Neuronal stem cell (in vitro differentiated cells): ENCODE data around the gene CREB3L2.

Source experiments
- DNase-seq: peaks from one replicate; pipeline ENCODE4 v3.0.0-alpha.2; 2013; ENCODE audit warnings: low spot score
- H2AFZ ChIP-seq: one replicate; pipeline ENCODE4 v1.6.1; 2013; ENCODE audit warnings: mild to moderate bottlenecking, low read length, inconsistent platforms
- H2AK5ac ChIP-seq: 2 replicates; pipeline ENCODE4 v1.6.1; 2013; ENCODE audit warnings: low read depth, mild to moderate bottlenecking, inconsistent platforms, low read length, moderate library complexity, mixed read lengths
- H2BK120ac ChIP-seq: 2 replicates; pipeline ENCODE4 v1.6.1; 2013; ENCODE audit warnings: low read depth, mild to moderate bottlenecking, inconsistent platforms, low read length, moderate library complexity, mixed read lengths
- H2BK12ac ChIP-seq: one replicate; pipeline ENCODE4 v1.6.1; 2013; ENCODE audit warnings: low read length, inconsistent platforms
- H2BK15ac ChIP-seq: 2 replicates; pipeline ENCODE4 v1.6.1; 2013; ENCODE audit warnings: mild to moderate bottlenecking, low read length, inconsistent platforms, mixed read lengths
- H2BK5ac ChIP-seq: one replicate; pipeline ENCODE4 v1.6.1; 2013; ENCODE audit warnings: inconsistent platforms, mild to moderate bottlenecking, low read length, moderate library complexity
- H3K14ac ChIP-seq: one replicate; pipeline ENCODE4 v1.6.1; 2013; ENCODE audit warnings: low read length, inconsistent platforms
- H3K18ac ChIP-seq: 2 replicates; pipeline ENCODE4 v1.6.1; 2013; ENCODE audit warnings: low read length, inconsistent platforms
- H3K23ac ChIP-seq: 2 replicates; pipeline ENCODE4 v1.6.1; 2013; ENCODE audit warnings: low read depth, mild to moderate bottlenecking, mixed read lengths, low read length, inconsistent platforms; ENCODE audit not compliant: poor library complexity
- H3K27ac ChIP-seq: replicated peaks from 3 replicates; pipeline ENCODE4 v1.5.1; 2013; ENCODE audit warnings: low read length, inconsistent platforms
- H3K27me3 ChIP-seq, 3 experiments: 2 replicates each; pipeline ENCODE4 v1.6.1; 2013; ENCODE audit warnings: low read length in 3 of 3, mild to moderate bottlenecking in 2 of 3, inconsistent platforms in 1 of 3, low read depth in 1 of 3, mixed read lengths in 1 of 3, moderate library complexity in 1 of 3; ENCODE audit not compliant: control insufficient read depth in 3 of 3, insufficient read depth in 3 of 3
- H3K36me3 ChIP-seq, 2 donors: replicated peaks in 1 of 2; 2 replicates each; pipeline ENCODE4 v1.6.1; 2013; ENCODE audit warnings: low read length in 2 of 2; ENCODE audit not compliant: control insufficient read depth in 2 of 2, insufficient read depth in 2 of 2
- H3K4ac ChIP-seq: 2 replicates; pipeline ENCODE4 v1.6.1; 2013; ENCODE audit warnings: inconsistent platforms, mild to moderate bottlenecking, low read length, moderate library complexity
- H3K4me1 ChIP-seq, 2 donors: 1 replicate in 1 of 2; 2 replicates in 1 of 2; pipeline ENCODE4 v1.6.1; 2013; ENCODE audit warnings: low read length in 2 of 2, low read depth in 1 of 2; ENCODE audit not compliant: control insufficient read depth in 2 of 2, insufficient read depth in 1 of 2
- H3K4me2 ChIP-seq: one replicate; pipeline ENCODE4 v1.6.1; 2013; ENCODE audit warnings: mild to moderate bottlenecking, low read length, inconsistent platforms; ENCODE audit not compliant: insufficient read depth, poor library complexity, severe bottlenecking
- H3K4me3 ChIP-seq, 2 donors: 2 replicates each; pipeline ENCODE4 v1.5.1; 2013; ENCODE audit warnings: low read length in 2 of 2, mild to moderate bottlenecking in 2 of 2, inconsistent platforms in 1 of 2, moderate library complexity in 1 of 2
- H3K79me1 ChIP-seq: one replicate; pipeline ENCODE4 v1.6.1; 2013; ENCODE audit warnings: low read depth, mild to moderate bottlenecking, inconsistent platforms, low read length, moderate library complexity
- H3K9ac ChIP-seq: one replicate; pipeline ENCODE4 v1.6.1; 2013; ENCODE audit warnings: mild to moderate bottlenecking, low read depth, low read length, inconsistent platforms; ENCODE audit not compliant: poor library complexity
- H3K9me3 ChIP-seq, 2 donors: replicated peaks in 1 of 2; 2 replicates each; pipeline versions ENCODE3 to v1.6.1; 2013; ENCODE audit warnings: low read length in 2 of 2, mild to moderate bottlenecking in 2 of 2, inconsistent platforms in 1 of 2, low read depth in 1 of 2, mixed read lengths in 1 of 2, moderate library complexity in 1 of 2; ENCODE audit not compliant: control insufficient read depth in 2 of 2, insufficient read depth in 1 of 2
- H4K8ac ChIP-seq: one replicate; pipeline ENCODE4 v1.6.1; 2013; ENCODE audit warnings: low read depth, mild to moderate bottlenecking, inconsistent platforms, low read length, moderate library complexity
- H4K91ac ChIP-seq: one replicate; pipeline ENCODE4 v1.6.1; 2013; ENCODE audit warnings: low read length, low read depth, mild to moderate bottlenecking, inconsistent platforms; ENCODE audit not compliant: poor library complexity
- WGBS, 2 donors: extraction: QIAGEN DNeasy Blood & Tissue Kit; methylation state at CpG; one replicate each; pipeline ENCODE4 v1.1.7; 2013; ENCODE audit warnings: missing lambda C conversion rate in 2 of 2, mixed read lengths in 1 of 2; ENCODE audit not compliant: insufficient read length in 2 of 2, insufficient replicate concordance in 1 of 2; ENCODE audit errors: extremely low coverage in 2 of 2; 5-methylcytosine and 5-hydroxymethylcytosine counted together

Gene CREB3L2

GRCh38 chr7:137904833-137905232 is 97.1 kb downstream of the CREB3L2 start:
- Histone ChIP-seq H3K9me3 (peaks cover 6 to 9% of the 10 kb centered on the region in 2 donors), H2BK12ac (no peak overlapping the region), H3K18ac (no peak overlapping the region), H3K4ac (no peak overlapping the region), H2BK120ac (no peak overlapping the region), H3K9ac (no peak overlapping the region), H3K27me3 (no peaks in the 10 kb centered on the region), H4K91ac (no peak overlapping the region), H3K4me3 (no peak overlapping the region), H3K14ac (no peak overlapping the region), H3K79me1 (no peaks in the 10 kb centered on the region), H3K4me1 (no peaks in the 10 kb centered on the region), H2AFZ (no peak overlapping the region), H2BK5ac (no peak overlapping the region), H2AK5ac (no peak overlapping the region), H2BK15ac (no peak overlapping the region), H3K23ac (no peak overlapping the region), H3K27ac (no peak overlapping the region), H3K36me3 (peaks cover 30 to 76% of the 10 kb centered on the region in 2 donors), H3K4me2 (no peak overlapping the region), H4K8ac (no peak overlapping the region)
- no peak for DNase-seq
- no CpG with 5 or more reads among the region's 1 CpG for WGBS, 2 donors

DNA sequence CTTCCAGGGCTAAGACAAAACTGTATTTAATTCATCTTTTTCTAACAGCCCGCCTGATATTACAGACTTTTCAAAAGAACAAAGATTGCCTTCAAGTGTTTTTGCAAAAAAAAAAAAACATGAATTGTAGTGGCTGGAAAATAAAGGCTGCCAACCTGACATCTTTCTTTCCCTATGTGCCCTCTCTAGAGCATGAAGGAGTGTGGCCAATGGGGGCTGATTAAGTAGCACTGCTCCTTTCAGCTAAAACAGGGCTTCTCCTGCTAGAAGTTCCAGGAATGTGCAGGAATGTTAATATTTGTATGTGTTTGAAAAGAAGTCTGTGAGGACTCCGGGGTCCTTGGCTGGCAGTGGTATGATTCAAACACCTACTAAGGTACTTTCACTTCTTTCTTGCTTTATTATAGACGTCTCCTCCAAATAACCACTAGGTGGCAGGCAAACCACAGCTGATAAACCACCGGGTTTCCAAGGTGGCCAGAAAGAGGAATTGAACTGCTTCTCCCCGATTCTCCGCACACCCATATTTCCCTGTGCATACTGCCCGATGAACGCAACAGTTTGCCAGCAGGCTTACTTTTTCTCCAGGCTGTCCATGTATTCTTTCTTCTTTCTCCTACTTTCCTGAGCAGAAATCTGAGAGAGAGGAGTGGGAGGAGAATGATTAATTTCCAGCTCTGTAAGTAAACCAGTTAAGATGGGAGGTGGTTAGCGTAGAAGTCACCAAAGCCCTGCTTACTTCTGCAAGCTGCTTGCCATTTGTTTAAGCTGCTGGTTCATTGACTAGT is 98.3 kb downstream of the CREB3L2 start:
- no peak overlapping the region for H2BK15ac ChIP-seq
- no peak overlapping the region for H3K4me2 ChIP-seq
- H3K23ac ChIP-seq = no peak overlapping the region
- H3K4me1 ChIP-seq = peaks cover 0 to 2% of the 10 kb centered on the region in 2 donors
- H3K27me3 ChIP-seq = no peaks in the 10 kb centered on the region
- H3K36me3 ChIP-seq = peaks cover 26 to 73% of the 10 kb centered on the region in 2 donors
- no peak overlapping the region for H4K91ac ChIP-seq
- H2BK12ac ChIP-seq = no peak overlapping the region
- no peak overlapping the region for H3K18ac ChIP-seq
- no peak overlapping the region for H2BK5ac ChIP-seq
- no CpG with 5 or more reads among the region's 9 CpGs for WGBS, 2 donors
- H3K9ac ChIP-seq = no peak overlapping the region
- no peak overlapping the region for H2AK5ac ChIP-seq
- H3K27ac ChIP-seq = no peak overlapping the region
- DNase-seq = peak; percentile 71
- H4K8ac ChIP-seq = no peak overlapping the region
- no peak overlapping the region for H2BK120ac ChIP-seq
- H3K14ac ChIP-seq = no peak overlapping the region
- H2AFZ ChIP-seq = peak overlapping the region; percentile 41
- H3K9me3 ChIP-seq = peaks cover 4 to 9% of the 10 kb centered on the region in 2 donors
- no peak overlapping the region for H3K4me3 ChIP-seq
- no peaks in the 10 kb centered on the region for H3K79me1 ChIP-seq
- no peak overlapping the region for H3K4ac ChIP-seq

DNA sequence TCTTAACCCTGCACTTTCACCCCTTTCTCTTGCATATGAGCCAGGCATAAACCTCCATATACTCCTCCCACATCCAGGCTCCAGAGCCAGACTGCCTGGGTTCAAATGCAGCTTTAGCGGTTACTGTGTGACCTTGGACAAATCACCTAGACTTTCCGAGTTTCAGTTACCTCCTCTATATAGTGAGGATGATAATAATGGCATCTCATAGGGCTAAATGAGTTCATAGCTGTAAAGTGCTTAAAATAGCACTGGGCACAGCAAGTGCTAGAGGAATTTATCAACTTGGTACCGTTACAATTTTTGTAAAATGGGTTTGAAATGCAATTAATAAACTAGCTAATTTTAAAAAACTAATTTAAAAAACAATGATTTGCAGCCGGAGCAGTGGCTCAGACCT is 101.7 kb downstream of the CREB3L2 start:
- Histone ChIP-seq H3K14ac (no peak overlapping the region), H2AFZ (no peak overlapping the region), H4K91ac (no peak overlapping the region), H3K79me1 (no peaks in the 10 kb centered on the region), H2BK5ac (no peak overlapping the region), H3K9ac (no peak overlapping the region), H2BK12ac (no peak overlapping the region), H3K18ac (no peak overlapping the region), H2BK120ac (no peak overlapping the region), H2AK5ac (no peak overlapping the region), H3K4me3 (no peak overlapping the region), H3K9me3 (peaks cover 0 to 2% of the 10 kb centered on the region in 2 donors), H3K36me3 (peaks cover 18 to 67% of the 10 kb centered on the region in 2 donors), H4K8ac (no peak overlapping the region), H3K23ac (no peak overlapping the region), H3K27ac (no peak overlapping the region), H3K4me1 (peaks cover 0 to 2% of the 10 kb centered on the region in 2 donors), H2BK15ac (no peak overlapping the region), H3K4ac (no peak overlapping the region), H3K27me3 (no peaks in the 10 kb centered on the region), H3K4me2 (no peak overlapping the region)
- no peak for DNase-seq
- WGBS, 2 donors = no CpG with 5 or more reads among the region's 4 CpGs

GRCh38 chr7:137898839-137899721 is 102.8 kb downstream of the CREB3L2 start:
- Histone ChIP-seq H3K23ac (peak overlapping the region; percentile 21), H3K27ac (peak overlapping the region; percentile 20), H4K8ac (no peak overlapping the region), H3K4me2 (no peak overlapping the region), H2AK5ac (no peak overlapping the region), H3K18ac (peak overlapping the region; percentile 58), H3K14ac (peak overlapping the region; percentile 76), H3K4me3 (no peak overlapping the region), H2BK12ac (no peak overlapping the region), H3K9ac (peak overlapping the region; percentile 67), H3K4me1 (peaks cover 0 to 2% of the 10 kb centered on the region in 2 donors), H3K79me1 (no peaks in the 10 kb centered on the region), H2AFZ (peak overlapping the region; percentile 74), H2BK5ac (no peak overlapping the region), H2BK120ac (no peak overlapping the region), H2BK15ac (peak overlapping the region; percentile 38), H4K91ac (no peak overlapping the region), H3K36me3 (peaks cover 20 to 72% of the 10 kb centered on the region in 2 donors), H3K27me3 (no peaks in the 10 kb centered on the region), H3K4ac (no peak overlapping the region), H3K9me3 (peaks cover 0 to 2% of the 10 kb centered on the region in 2 donors)
- WGBS, 2 donors = no CpG with 5 or more reads among the region's 14 CpGs
- DNase-seq = peak; percentile 72
